Stimulated activated CD4-positive, alpha-beta T cell treated with anti-CD3 and anti-CD28 coated beads, Interleukin-4, amount 100 ng/mL, for 1 hour (primary cell): ENCODE measurements around the gene WNT16.
"Not testable (repeated sequence)": the region's sequence is repeated elsewhere in the genome, so short reads cannot be mapped to it uniquely, and the experiment has no call there.

ENCODE experiments used
- DNase-seq: peaks from one replicate; pipeline ENCODE4 v3.0.0-alpha.2; 2020

Gene WNT16

GRCh38 chr7:121328508-121329190 is at the start of gene WNT16:
Gene WNT16 (plus strand): TSS chr7:121329000. CDS start chr7:121329293, 293 bp downstream.
- no peak for DNase-seq

GRCh38 chr7:121279060-121279620 is 49.7 kb upstream of the WNT16 start:
- DNase-seq = no peak

- no peak for DNase-seq
Measured at GRCh38 chr7:121279822-121280221, 49.0 kb upstream of the WNT16 start.

GRCh38 chr7:121280656-121281055 is 48.1 kb upstream of the WNT16 start:
- DNase-seq = no peak

GRCh38 chr7:121282129-121282528 is 46.7 kb upstream of the WNT16 start:
- DNase-seq = no peak

GRCh38 chr7:121285066-121285667 is 43.6 kb upstream of the WNT16 start:
- DNase-seq = no peak

- no peak for DNase-seq
Measured at GRCh38 chr7:121286186-121286585, 42.6 kb upstream of the WNT16 start.

- DNase-seq = no peak
Measured at GRCh38 chr7:121286742-121287734, 41.8 kb upstream of the WNT16 start.

GRCh38 chr7:121288894-121289293 is 39.9 kb upstream of the WNT16 start:
- DNase-seq = no peak

- DNase-seq = not testable (repeated sequence)
Measured at GRCh38 chr7:121289930-121290329, 38.9 kb upstream of the WNT16 start.

GRCh38 chr7:121294448-121294992 is 34.3 kb upstream of the WNT16 start:
- no peak for DNase-seq

GRCh38 chr7:121297843-121298242 is 31.0 kb upstream of the WNT16 start:
- no peak for DNase-seq

GRCh38 chr7:121298831-121299239 is 30.0 kb upstream of the WNT16 start:
- DNase-seq = no peak

- no peak for DNase-seq
Measured at GRCh38 chr7:121300685-121301420, 27.9 kb upstream of the WNT16 start.

- DNase-seq = no peak
Measured at GRCh38 chr7:121301446-121302213, 27.2 kb upstream of the WNT16 start.

- DNase-seq = no peak
Measured at GRCh38 chr7:121302214-121302745, 26.5 kb upstream of the WNT16 start.

GRCh38 chr7:121303422-121304101 is 25.2 kb upstream of the WNT16 start:
- no peak for DNase-seq

GRCh38 chr7:121304102-121304658 is 24.6 kb upstream of the WNT16 start:
- DNase-seq = no peak

GRCh38 chr7:121305109-121305508 is 23.7 kb upstream of the WNT16 start:
- no peak for DNase-seq

- no peak for DNase-seq
Measured at GRCh38 chr7:121306565-121306964, 22.2 kb upstream of the WNT16 start.
